Progenitor cell of endocrine pancreas (in vitro differentiated cells): ENCODE data around the gene PPP1R10. TPM values are rescaled to one million over a fixed set of nuclear protein-coding genes. Genes with fewer than 3 reads are reported as not detected.

Source experiments
- DNase-seq: peaks from one replicate; pipeline ENCODE4 v3.0.0; 2021; ENCODE audit warnings: low spot score; ENCODE audit not compliant: unreplicated experiment
- H3K27ac Mint-ChIP-seq: 2 replicates; pipeline ENCODE4 v1.8.0; 2021; ENCODE audit warnings: mild to moderate bottlenecking, moderate library complexity, mixed read lengths
- H3K27me3 Mint-ChIP-seq: 2 replicates; pipeline ENCODE4 v1.8.0; 2021; ENCODE audit warnings: mixed read lengths
- H3K36me3 Mint-ChIP-seq: 2 replicates; pipeline ENCODE4 v1.8.0; 2022; ENCODE audit warnings: mixed read lengths; ENCODE audit not compliant: insufficient read depth
- H3K4me1 Mint-ChIP-seq: 2 replicates; pipeline ENCODE4 v1.8.0; 2021; ENCODE audit warnings: low read depth, mixed read lengths
- H3K4me3 Mint-ChIP-seq: 2 replicates; pipeline ENCODE4 v1.8.0; 2021; ENCODE audit warnings: low read depth, mild to moderate bottlenecking, moderate library complexity, mixed read lengths
- H3K9me3 Mint-ChIP-seq: 2 replicates; pipeline ENCODE4 v1.8.0; 2021; ENCODE audit warnings: low read depth, mixed read lengths
- microRNA-seq: library from miRNA; unstranded; fragments of <30 nt; microRNA quantifications from one replicate; pipeline ENCODE4 v1.1.0, GENCODE V29; 2020; ENCODE audit warnings: borderline number of aligned reads; ENCODE audit not compliant: unreplicated experiment
- total RNA-seq: library from RNA; stranded (reverse); gene quantifications from 2 replicates; pipeline ENCODE4 v1.2.1, GENCODE V29; 2021
- TF ChIP-seq, protein P1 (sequence below): fragments of 200-600 bp; sonication (generic); IDR thresholded peaks from one replicate; pipeline ENCODE4 v1.5.0; 2021; ENCODE audit warnings: antibody characterized with exemption, mild to moderate bottlenecking; ENCODE audit not compliant: unreplicated experiment

PPP1R10 gene
- total RNA-seq, 1 donor from 2014 or later, result 142 TPM

DNA sequence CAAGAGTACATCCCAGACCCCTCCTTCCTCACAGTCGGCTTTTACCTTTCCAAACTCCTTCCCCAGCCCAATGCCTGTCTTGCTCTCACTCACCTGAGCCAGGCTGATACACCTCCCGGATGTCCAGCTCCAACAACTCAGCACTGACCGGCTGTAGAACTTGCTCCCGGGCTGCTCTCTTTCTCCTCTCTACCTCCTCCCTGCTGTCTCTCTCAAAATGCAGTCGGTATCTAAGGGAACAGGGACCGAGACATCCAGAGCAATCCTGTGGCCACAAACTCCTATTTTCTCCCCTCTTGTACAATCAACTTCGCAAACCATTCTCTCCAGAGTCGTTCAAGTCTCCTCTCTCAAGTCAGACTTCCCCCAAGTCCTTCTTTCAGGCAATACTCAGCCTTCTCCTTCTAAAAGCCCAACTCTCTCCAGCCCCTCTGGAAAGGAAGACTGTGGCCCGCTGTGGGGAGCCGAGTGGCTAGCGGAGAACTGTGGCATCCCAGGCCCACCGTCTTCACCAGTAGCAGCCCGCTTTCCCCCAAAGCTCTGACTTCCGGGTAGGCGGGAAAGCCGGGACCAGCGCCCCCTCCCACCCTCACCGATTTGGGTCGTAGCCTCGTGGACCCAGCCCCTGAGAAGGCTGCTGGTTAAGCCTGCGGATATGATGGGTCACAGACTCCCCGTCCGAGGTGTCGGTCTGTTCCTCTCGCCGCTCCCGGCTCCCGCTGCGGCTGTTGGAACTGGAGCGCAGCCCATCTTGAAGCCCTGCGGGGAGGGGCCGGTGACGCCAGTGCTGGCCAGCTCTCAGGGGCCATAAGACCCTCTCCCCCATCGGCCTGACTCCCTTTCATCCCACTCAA, 61.9 kb downstream of the PPP1R10 start:
- H3K4me1 Mint-ChIP-seq, result peaks cover 20% of the 10 kb centered on the region
- H3K27ac Mint-ChIP-seq, result peak overlapping the region; percentile 99
- H3K36me3 Mint-ChIP-seq, result peaks cover 19% of the 10 kb centered on the region
- H3K4me3 Mint-ChIP-seq, result peak overlapping the region; percentile 96
- H3K27me3 Mint-ChIP-seq, result no peaks in the 10 kb centered on the region
- H3K9me3 Mint-ChIP-seq, result no peaks in the 10 kb centered on the region
- TF ChIP-seq, protein P1, sequence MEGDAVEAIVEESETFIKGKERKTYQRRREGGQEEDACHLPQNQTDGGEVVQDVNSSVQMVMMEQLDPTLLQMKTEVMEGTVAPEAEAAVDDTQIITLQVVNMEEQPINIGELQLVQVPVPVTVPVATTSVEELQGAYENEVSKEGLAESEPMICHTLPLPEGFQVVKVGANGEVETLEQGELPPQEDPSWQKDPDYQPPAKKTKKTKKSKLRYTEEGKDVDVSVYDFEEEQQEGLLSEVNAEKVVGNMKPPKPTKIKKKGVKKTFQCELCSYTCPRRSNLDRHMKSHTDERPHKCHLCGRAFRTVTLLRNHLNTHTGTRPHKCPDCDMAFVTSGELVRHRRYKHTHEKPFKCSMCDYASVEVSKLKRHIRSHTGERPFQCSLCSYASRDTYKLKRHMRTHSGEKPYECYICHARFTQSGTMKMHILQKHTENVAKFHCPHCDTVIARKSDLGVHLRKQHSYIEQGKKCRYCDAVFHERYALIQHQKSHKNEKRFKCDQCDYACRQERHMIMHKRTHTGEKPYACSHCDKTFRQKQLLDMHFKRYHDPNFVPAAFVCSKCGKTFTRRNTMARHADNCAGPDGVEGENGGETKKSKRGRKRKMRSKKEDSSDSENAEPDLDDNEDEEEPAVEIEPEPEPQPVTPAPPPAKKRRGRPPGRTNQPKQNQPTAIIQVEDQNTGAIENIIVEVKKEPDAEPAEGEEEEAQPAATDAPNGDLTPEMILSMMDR, result no peak
- DNase-seq, result peak; percentile 24

DNA sequence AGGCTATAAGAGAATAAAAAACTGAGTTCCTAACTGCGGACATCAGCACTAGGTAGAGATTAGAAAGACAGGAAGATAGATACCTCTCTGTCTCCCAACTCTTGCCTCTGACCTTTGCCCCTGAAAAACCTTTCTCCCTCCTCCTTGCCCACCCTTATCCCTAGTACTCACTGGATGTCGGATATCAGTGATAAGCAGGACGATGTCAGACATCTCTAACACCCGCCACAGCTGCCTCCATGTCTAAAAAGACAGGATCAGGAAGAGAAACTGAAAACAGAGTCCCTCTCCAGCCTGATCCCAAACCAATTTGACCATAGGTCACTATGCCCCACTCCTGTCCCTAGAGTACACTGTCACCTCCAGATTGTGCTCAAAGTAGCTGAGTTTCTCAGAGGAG, 62.6 kb downstream of the PPP1R10 start:
- H3K36me3 Mint-ChIP-seq, result peaks cover 22% of the 10 kb centered on the region
- peak overlapping the region; percentile 96 for H3K4me3 Mint-ChIP-seq
- no peak overlapping the region for H3K27ac Mint-ChIP-seq
- DNase-seq, result no peak
- TF ChIP-seq, protein P1, result no peak
- H3K27me3 Mint-ChIP-seq, result no peaks in the 10 kb centered on the region
- H3K4me1 Mint-ChIP-seq, result peaks cover 20% of the 10 kb centered on the region
- no peaks in the 10 kb centered on the region for H3K9me3 Mint-ChIP-seq

Small RNA genes within 50 kb of the gene (microRNA-seq; reads per million reads assigned to microRNA genes)
- gene MIR877, result 957 reads per million, percentile 79 among the genes with 10 or more reads in this experiment

Other genes with a start within 250 kb of the PPP1R10 start
- 27.6 and 28.4 TPM in 2 replicates for gene HLA-E, start 127.7 kb downstream of the PPP1R10 start, total RNA-seq
- 75.2 and 81.9 TPM in 2 replicates for gene GNL1, start 60.8 kb downstream of the PPP1R10 start, total RNA-seq
- gene PRR3, start 59.9 kb downstream of the PPP1R10 start, total RNA-seq, result 16.6 and 19.7 TPM in 2 replicates
- gene ABCF1, start 45.8 kb downstream of the PPP1R10 start, total RNA-seq, result 72.0 and 78.7 TPM in 2 replicates
- 27.5 and 28.2 TPM in 2 replicates for gene MRPS18B, start 597 bp upstream of the PPP1R10 start, total RNA-seq
- gene ATAT1, start 9.6 kb upstream of the PPP1R10 start, total RNA-seq, result 71.2 and 74.2 TPM in 2 replicates
- 18.8 and 19.5 TPM in 2 replicates for gene C6orf136, start 29.9 kb upstream of the PPP1R10 start, total RNA-seq
- 30.0 and 31.0 TPM in 2 replicates for gene DHX16, start 55.8 kb upstream of the PPP1R10 start, total RNA-seq
- gene PPP1R18, start 69.4 kb upstream of the PPP1R10 start, total RNA-seq, result 22.5 and 25.4 TPM in 2 replicates
- gene NRM, start 73.7 kb upstream of the PPP1R10 start, total RNA-seq, result 35.5 and 37.9 TPM in 2 replicates
- gene MDC1, start 100.0 kb upstream of the PPP1R10 start, total RNA-seq, result 58.5 and 67.6 TPM in 2 replicates
- 1,227 and 1,272 TPM in 2 replicates for gene TUBB, start 103.1 kb upstream of the PPP1R10 start, total RNA-seq
- gene FLOT1, start 125.4 kb upstream of the PPP1R10 start, total RNA-seq, result 111 and 115 TPM in 2 replicates
- gene IER3, start 127.3 kb upstream of the PPP1R10 start, total RNA-seq, result 22.1 and 23.2 TPM in 2 replicates